IPS-NIHi7 (cell line): ENCODE results near the gene ERGIC2.
"Not testable (repeated sequence)": the region's sequence is repeated elsewhere in the genome, so short reads cannot be mapped to it uniquely, and the experiment has no call there.

Experiments used
- DNase-seq: peaks from one replicate; pipeline ENCODE4 v3.0.0; 2012; ENCODE audit warnings: mixed read lengths; ENCODE audit errors: extremely low spot score

The ERGIC2 gene

GRCh38 chr12:29299633-29300032 lies 81.3 kb downstream of the ERGIC2 start:
- no peak for DNase-seq

DNA sequence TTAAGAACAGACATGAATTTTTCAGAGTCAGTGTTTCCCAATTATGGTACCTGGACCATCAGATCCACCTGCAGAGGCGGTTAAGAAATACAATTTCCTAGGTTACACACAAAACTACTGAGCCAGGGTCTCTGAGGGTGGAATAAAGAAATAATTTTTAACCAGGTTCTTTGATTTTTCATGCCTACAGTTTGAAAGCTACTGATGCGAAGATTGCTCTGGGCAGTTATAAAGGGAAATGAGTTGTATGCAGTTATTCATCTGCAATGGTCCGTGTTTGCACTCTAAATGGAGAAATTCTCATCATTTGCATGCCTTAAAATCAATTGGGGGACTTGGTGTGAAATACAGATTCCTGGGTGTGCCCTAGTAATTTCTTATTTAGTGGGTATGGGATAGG lies 89.7 kb downstream of the ERGIC2 start:
- no peak for DNase-seq

DNA sequence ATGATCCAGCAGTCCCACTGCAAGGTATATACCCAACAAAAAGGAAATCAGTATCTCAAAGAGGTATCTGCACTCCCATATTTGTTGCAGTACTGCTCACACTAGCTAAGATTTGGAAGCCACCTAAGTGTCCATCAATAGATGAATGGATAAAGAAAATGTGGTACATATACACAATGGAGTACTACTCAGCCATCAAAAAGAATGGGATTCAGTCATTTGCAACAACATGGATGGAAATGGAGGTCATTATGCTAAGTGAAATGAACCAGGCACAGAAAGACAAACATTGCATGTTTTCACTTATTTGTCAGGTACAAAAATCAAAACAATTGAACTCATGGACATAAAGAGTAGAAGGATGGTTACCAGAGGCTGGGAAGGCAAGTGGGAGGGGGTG lies 90.5 kb downstream of the ERGIC2 start:
- not testable (repeated sequence) for DNase-seq

DNA sequence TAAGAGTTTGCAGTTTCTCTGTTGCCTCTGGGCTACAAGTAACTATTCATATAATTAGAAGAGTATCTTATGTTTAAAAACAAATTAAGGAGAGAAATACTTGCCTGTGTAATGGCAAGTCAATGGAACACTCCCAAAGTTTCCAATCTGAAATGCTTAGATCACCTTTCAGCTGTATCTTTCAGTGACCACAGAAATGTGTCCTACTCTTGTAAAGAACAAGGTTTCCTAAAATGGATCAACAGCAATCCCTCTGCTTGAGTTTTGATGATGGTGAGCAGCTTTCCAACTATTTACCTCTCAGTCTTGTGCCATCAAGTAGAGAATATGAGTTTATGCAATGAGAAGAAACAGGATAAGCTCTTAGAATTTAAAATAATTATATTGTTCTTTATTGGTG lies 92.9 kb downstream of the ERGIC2 start:
- DNase-seq = no peak

- no peak for DNase-seq
Measured at GRCh38 chr12:29287622-29288021, 93.3 kb downstream of the ERGIC2 start.
